ENCODE measurements around the gene BEND7.
"Not testable (repeated sequence)": the region's sequence is repeated elsewhere in the genome, so short reads cannot be mapped to it uniquely, and the experiment has no call there.

The BEND7 gene

GRCh38 chr10:13420532-13421307 is 108.1 kb downstream of the BEND7 start:
- no peak for DNase-seq (ENCODE audit: low read depth in 2 of 2)

GRCh38 chr10:13417459-13418126 is 111.2 kb downstream of the BEND7 start:
- no peak for DNase-seq (ENCODE audit: low read depth in 2 of 2)

- no peak for DNase-seq (ENCODE audit: low read depth in 2 of 2)
Observed at GRCh38 chr10:13416760-13417159, 112.1 kb downstream of the BEND7 start.

GRCh38 chr10:13414855-13415254 is 114.0 kb downstream of the BEND7 start:
- DNase-seq (ENCODE audit: low read depth in 2 of 2), result no peak

- DNase-seq (ENCODE audit: low read depth in 2 of 2), result no peak
Observed at GRCh38 chr10:13414137-13414536, 114.7 kb downstream of the BEND7 start.

GRCh38 chr10:13412894-13413293 is 115.9 kb downstream of the BEND7 start:
- no peak for DNase-seq (ENCODE audit: low read depth in 2 of 2)

- DNase-seq (ENCODE audit: low read depth in 2 of 2), result no peak
Observed at GRCh38 chr10:13404791-13405190, 124.0 kb downstream of the BEND7 start.

GRCh38 chr10:13404305-13404759 is 124.5 kb downstream of the BEND7 start:
- DNase-seq (ENCODE audit: low read depth in 2 of 2), result no peak

GRCh38 chr10:13403426-13403825 is 125.4 kb downstream of the BEND7 start:
- DNase-seq (ENCODE audit: low read depth in 2 of 2), result not testable (repeated sequence)

GRCh38 chr10:13402021-13402420 is 126.8 kb downstream of the BEND7 start:
- DNase-seq (ENCODE audit: low read depth in 2 of 2), result no peak

- no peak for DNase-seq (ENCODE audit: low read depth in 2 of 2)
Observed at GRCh38 chr10:13401142-13401541, 127.7 kb downstream of the BEND7 start.

- no peak for DNase-seq (ENCODE audit: low read depth in 2 of 2)
Observed at GRCh38 chr10:13400196-13400965, 128.4 kb downstream of the BEND7 start.

GRCh38 chr10:13399752-13400151 is 129.1 kb downstream of the BEND7 start:
- no peak for DNase-seq (ENCODE audit: low read depth in 2 of 2)

- no peak for DNase-seq (ENCODE audit: low read depth in 2 of 2)
Observed at GRCh38 chr10:13399236-13399635, 129.6 kb downstream of the BEND7 start.

GRCh38 chr10:13397052-13397451 is 131.8 kb downstream of the BEND7 start:
- no peak for DNase-seq (ENCODE audit: low read depth in 2 of 2)

GRCh38 chr10:13396369-13396768 is 132.4 kb downstream of the BEND7 start:
- DNase-seq (ENCODE audit: low read depth in 2 of 2), result no peak

GRCh38 chr10:13395540-13395939 is 133.3 kb downstream of the BEND7 start:
- DNase-seq (ENCODE audit: low read depth in 2 of 2), result no peak

GRCh38 chr10:13393640-13394039 is 135.2 kb downstream of the BEND7 start:
- DNase-seq (ENCODE audit: low read depth in 2 of 2), result no peak

GRCh38 chr10:13392701-13393100 is 136.1 kb downstream of the BEND7 start:
- DNase-seq (ENCODE audit: low read depth in 2 of 2), result no peak

Data from stimulated activated CD4-positive, alpha-beta T cell treated with anti-CD3 and anti-CD28 coated beads, Interleukin-1b, Interleukin-23, amount 100 ng/mL, for 4 hours (primary cell).